GM18519 (cell line): ENCODE measurements around the gene DHX34.
"Not testable (repeated sequence)": the region's sequence is repeated elsewhere in the genome, so short reads cannot be mapped to it uniquely, and the experiment has no call there.

Source experiments
- ATAC-seq: cut with Tn5 transposase; IDR thresholded peaks from one replicate; pipeline ENCODE4 v1.9.1; 2021; ENCODE audit warnings: mild to moderate bottlenecking, moderate library complexity; ENCODE audit not compliant: unreplicated experiment, low FRiP score

The DHX34 gene

GRCh38 chr19:47358936-47359335 is 9.8 kb downstream of the DHX34 start:
- ATAC-seq: no peak

DNA sequence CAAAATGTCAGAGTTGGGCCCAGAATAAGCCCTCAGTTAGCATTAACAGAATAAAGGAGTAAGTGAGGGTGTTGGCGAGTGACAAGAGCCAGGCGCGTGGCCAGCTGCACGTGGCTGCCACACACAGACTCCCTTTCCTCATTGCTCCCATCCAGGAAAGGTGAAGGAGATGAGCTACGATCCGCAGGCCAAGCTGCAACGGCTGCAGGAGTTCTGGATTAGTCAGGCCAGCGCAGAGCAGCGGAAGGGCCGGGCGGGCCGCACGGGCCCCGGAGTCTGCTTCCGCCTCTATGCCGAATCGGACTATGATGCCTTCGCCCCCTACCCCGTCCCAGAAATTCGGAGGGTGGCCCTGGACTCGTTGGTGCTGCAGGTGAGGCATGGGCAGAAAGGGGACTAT is 13.2 kb downstream of the DHX34 start:
- ATAC-seq: no peak

DNA sequence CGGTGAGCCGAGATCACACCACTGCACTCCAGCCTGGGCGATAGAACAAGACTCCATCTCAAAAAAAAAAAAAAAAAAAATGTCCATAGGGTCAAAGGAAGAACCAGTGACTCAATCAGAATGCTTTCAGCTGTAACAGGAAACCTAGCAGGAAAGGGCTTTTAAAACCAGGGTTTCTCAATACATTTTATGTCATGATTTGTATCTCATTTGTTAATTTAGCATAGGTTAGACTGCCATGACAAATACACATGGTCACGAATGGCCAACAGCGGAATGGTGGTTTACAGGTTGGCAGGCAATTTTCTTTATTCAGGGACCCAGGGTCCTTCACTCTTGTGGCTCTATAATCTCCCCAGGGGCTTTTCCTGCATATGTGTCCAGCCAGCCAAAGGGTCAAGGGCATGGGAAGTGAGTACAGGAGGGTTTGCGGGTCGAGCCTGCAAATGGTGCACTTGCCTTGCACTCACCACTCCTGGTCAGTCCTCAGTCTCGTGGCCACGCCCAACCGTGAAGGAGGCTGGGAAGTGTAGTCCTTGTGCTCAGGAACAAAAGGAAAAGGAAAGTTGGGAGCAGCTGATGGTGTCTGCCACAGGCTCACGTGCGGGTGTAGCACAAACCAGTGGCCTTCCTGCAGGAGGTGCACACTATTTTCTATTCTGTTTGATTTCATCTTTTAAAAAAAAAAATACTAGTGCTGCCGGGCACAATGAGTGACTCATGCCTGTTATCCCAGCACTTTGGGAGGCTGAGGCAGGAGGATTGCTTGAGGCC is 14.8 kb downstream of the DHX34 start:
- no peak for ATAC-seq

DNA sequence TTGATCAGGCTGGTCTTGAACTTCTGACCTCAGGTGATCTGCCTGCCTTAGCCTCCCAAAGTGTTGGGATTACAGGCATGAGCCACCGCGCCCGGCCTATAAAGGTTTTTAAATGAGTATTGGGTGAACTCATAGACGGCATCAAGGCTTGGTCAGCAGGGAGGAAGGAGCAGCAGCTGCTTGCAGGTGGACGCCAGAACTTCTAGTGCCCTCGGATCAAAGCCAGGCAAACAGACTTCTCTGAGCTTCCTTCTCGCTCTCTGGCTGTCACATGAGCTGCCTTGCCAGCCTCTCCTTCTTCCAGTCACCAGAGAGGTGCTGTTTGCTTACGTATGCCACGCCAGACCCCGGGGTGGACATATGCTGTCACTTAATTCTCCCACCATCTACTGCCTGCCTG is 16.3 kb downstream of the DHX34 start:
- not testable (repeated sequence) for ATAC-seq

DNA sequence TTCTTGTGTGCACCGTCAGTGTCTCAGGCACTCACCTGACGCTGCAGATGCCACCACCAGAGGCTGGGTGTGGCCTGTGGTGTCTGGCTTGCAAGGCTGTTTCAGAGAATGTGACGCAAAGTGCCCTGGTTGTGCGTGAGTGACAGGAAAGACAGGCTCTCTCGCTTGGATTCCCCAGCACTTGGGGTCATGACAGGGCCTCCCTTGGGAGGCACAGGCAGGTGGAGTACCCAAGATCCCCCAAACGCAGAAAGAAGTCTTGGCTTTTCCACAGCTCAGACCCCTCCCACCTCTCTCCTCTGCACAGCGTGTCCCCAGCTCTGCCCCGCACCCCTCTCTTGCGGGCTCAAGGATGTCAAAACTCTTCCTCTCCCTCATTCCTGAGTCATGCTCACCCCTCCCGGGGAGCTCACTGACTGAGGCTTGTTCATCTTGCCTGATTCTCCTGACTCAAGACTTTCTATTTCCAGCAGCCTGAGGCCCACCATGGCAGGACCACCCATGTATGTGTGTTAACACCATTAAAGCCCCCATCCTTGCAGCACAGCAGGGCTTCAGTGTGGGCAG is 21.0 kb downstream of the DHX34 start:
- ATAC-seq: no peak

- no peak for ATAC-seq
These were observed 22.1 kb downstream of the DHX34 start for GRCh38 chr19:47371261-47371660.

DNA sequence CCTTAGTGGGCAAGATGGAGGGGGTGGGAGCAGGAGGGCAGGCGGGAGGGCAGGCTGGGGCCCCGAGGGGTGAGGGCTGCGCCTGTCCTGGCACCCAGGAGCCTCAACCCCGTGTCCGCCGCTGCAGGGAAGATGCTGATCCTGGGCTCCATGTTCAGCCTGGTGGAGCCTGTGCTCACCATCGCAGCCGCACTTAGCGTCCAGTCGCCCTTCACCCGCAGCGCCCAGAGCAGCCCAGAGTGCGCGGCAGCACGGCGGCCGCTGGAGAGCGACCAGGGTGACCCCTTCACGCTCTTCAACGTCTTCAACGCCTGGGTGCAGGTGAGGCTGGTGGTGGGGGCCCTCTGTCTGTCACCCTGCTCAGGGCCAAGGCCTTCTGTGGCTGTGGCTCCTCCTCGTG is 23.5 kb downstream of the DHX34 start:
- no peak for ATAC-seq

DNA sequence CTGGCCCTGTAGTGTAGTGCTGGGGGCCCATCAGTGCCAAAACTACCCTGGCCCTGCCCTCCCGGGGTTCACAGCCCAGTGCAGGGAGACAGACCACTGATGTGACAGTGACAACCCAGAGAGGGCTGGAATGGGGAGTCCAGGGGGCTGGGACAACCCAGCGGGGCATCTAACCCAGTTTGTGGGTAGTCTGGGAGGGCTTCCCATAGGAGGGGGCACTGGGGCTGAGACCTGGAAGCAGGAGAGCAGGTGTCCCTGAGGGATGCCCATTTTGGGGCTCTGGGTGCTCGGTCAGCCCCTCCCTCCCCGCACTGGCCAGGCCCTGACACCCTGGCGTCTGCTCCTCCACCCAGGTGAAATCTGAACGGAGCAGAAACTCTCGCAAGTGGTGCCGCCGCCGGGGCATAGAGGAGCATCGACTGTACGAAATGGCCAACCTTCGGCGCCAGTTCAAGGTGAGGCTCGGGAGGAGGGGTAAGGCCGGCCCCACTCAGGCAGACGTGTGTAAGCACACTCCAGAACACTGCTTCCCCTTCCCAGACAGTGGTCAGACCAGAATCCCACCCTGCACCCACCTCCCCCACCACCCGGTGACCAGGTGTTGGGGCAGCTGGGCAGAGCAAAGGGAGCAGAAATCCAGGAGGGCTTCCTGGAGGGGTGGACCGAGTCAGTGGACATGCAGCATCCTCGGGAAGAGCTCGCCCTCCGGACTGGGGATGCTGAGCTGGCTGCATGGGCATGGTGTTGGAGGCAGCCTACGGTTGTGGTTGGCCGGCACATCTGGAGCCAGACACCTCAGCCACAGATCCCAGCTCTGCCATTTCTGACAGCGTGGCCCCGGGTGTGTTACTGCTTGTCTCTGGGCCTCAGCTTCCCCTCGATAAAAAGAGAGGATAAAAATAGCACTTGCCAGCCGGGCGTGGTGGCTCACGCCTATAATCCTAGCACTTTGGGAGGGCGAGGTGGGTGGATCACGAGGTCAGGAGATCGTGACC is 24.4 kb downstream of the DHX34 start:
- no peak for ATAC-seq

DNA sequence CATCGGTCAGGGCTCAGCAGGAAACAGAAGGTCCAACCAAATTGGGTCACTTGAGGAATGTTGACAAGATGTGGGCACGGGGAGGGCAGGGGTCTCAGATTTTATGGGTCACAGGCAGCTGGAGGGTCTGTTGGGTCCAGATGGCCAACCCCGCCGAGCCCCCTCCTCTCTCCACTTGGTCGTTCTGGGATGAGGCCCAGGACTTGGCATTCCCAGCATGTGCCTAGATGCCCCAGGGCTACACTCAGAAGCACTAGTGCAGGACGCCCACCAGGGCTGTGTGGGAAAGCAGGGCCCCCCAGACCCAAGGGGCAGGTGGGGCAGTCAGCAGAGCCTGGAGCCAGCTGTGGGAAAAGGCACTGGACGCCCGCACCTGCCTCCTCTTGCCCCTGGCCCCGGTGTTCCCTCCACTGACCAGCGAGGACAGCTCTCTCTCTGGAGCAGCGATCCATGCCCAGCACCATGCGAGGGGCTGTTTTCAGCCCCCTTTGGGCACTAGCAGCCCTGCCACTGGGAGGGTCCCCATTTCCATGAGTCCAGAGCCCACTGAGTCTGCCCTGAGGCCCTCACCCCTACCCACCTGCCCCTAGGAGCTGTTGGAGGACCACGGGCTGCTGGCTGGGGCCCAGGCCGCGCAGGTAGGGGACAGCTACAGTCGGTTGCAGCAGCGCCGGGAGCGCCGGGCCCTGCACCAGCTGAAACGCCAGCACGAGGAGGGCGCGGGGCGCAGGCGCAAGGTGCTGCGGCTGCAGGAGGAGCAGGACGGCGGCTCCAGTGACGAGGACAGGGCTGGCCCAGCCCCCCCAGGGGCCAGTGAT is 26.0 kb downstream of the DHX34 start:
- ATAC-seq: no peak

- no peak for ATAC-seq
These were observed 26.8 kb downstream of the DHX34 start for GRCh38 chr19:47375694-47376588.

DNA sequence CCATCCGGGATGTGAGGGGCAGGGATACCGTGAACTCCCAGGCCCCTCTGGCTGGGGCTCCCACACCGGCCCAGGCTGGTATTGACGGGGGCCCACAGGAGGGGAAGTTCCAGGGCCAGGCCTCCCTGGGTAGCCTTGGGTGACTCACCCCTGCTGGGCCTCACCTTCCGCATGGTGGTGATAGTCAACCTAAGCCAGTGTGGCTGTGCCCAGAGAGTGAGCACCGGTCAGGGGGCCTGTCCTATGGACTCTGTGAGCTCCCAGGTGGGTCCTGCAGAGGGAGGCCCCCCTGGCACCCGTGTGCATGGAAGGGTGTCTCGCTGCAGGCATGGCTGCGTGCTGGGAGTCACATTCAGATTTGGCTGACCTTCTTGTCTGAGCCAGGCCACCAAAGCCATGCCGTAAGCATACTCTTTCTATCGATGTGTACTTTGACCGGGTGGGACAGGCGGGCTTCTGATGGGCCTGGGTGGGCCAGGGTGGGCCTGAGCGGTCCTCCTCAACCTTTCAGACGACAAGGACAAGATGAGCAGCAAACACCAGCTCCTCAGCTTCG is 27.6 kb downstream of the DHX34 start:
- no peak for ATAC-seq

DNA sequence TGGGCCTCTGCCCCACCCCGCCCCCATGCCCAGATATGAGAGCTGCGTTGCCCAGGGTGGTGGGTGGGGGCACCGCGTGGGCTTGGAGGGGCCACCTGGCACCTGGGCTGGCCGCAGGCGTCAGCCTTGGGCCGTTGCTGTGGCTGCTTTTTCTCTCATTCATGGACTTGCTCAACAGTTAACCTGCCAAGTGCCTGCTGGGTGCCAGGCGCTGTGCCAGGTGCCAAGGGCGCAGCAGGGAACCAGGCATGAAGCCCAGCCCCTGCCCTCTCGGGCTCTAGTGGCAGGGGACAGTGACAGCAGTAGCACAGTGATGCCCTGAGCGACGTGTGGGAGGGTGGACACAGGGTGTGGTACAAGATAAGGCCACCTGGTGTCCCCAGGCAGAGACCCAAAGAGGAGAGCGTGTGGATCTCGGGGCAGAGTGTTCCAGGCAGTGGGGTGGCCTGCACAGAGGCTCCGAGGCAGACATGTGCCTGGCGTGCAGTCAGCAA is 28.1 kb downstream of the DHX34 start:
- no peak for ATAC-seq

DNA sequence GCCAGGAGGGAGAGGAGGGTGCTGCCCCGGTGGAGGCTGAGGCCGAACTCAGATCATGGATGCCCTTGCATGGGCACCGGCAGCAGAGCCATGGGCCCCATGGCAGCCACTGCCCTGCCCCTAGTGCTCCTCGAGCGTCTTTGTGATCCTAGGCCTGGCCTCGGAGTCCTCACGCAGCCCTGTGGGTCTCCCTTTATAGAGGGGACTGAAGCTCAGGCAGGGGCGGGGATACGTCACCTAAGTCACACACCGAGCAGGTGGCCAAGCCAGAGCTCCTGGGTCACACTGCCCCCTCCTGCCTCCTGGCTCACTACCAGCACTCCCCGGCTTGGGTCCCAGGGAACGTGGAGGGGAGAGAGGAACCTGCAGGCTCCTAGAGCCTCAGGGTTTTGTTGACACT is 28.7 kb downstream of the DHX34 start:
- no peak for ATAC-seq

- no peak for ATAC-seq
These were observed 29.1 kb downstream of the DHX34 start for GRCh38 chr19:47378246-47378645.

DNA sequence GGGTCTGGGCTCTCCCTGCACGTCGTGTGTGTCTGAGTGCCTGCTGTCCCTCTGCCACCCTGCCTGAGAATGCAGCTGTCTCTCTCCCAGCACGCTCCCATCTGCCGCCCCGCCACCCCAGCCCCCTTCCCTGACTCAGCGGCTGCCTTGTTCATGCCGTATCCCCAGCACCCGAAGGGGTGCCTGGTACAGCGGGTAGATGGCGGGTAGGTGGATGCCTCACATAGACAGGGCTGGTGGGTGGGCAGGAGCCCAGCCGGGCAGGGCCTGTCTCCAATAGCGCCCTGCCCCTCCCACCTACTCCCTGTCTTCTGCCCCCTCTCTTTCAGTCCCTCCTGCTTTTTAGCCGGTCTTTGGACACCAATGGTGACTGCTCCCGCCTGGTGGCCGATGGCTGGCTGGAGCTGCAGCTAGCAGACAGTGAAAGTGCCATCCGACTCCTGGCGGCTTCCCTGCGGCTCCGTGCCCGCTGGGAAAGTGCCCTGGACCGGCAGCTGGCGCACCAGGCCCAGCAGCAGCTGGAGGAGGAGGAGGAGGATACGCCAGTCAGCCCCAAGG is 30.3 kb downstream of the DHX34 start:
- ATAC-seq: no peak

DNA sequence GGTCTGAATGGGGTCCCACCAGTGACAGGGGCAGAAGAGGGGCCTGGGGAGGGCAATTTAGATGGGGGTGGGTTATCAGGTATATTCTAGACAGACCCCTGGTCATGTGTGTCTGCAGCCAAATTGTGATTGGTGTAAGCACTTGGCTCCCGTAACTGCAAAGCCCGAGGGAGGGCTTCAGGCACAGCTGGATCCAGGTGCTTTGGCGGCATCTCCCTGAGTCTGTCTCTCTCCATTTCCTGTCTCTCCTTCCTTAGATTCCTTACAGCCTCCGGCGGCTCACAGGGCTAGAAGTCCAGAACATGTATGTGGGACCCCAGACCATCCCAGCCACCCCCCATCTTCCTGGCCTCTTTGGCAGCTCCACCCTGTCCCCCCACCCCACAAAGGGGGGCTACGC is 31.4 kb downstream of the DHX34 start:
- ATAC-seq: no peak

DNA sequence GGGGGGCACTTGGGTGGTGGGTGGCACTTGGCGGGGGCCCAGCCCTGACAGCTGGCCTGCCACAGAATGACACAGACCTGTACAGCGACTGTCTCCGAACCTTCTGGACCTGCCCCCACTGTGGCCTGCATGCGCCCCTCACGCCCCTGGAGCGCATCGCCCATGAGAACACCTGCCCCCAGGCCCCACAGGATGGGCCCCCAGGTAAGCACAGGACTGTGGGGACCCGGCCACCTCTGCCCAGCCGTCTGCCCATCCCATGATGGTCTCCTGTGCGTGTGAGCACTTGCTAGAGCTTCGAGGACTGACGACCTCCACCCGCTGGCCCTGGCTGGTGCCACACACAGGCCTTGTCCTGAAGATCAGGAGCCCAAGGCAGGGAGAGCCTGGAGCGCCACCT is 32.0 kb downstream of the DHX34 start:
- no peak for ATAC-seq

- no peak for ATAC-seq
These were observed 32.7 kb downstream of the DHX34 start for GRCh38 chr19:47381653-47382279.
